Hair follicle dermal papilla cell (primary cell): ENCODE data around the gene FBXO38. TPM values are rescaled to one million over a fixed set of nuclear protein-coding genes. Genes with fewer than 3 reads are reported as not detected.

Experiments used
- small RNA-seq: library from RNA; depleted of rRNA; stranded (forward); fragments of <200 nt; gene quantifications from one replicate; pipeline ENCODE3, GENCODE V24; 2012
- total RNA-seq: library from RNA; depleted of rRNA; stranded (reverse); fragments of >200 nt; gene quantifications from 2 replicates; pipeline ENCODE4 v1.2.3, GENCODE V29; 2012

The FBXO38 gene, protein sequence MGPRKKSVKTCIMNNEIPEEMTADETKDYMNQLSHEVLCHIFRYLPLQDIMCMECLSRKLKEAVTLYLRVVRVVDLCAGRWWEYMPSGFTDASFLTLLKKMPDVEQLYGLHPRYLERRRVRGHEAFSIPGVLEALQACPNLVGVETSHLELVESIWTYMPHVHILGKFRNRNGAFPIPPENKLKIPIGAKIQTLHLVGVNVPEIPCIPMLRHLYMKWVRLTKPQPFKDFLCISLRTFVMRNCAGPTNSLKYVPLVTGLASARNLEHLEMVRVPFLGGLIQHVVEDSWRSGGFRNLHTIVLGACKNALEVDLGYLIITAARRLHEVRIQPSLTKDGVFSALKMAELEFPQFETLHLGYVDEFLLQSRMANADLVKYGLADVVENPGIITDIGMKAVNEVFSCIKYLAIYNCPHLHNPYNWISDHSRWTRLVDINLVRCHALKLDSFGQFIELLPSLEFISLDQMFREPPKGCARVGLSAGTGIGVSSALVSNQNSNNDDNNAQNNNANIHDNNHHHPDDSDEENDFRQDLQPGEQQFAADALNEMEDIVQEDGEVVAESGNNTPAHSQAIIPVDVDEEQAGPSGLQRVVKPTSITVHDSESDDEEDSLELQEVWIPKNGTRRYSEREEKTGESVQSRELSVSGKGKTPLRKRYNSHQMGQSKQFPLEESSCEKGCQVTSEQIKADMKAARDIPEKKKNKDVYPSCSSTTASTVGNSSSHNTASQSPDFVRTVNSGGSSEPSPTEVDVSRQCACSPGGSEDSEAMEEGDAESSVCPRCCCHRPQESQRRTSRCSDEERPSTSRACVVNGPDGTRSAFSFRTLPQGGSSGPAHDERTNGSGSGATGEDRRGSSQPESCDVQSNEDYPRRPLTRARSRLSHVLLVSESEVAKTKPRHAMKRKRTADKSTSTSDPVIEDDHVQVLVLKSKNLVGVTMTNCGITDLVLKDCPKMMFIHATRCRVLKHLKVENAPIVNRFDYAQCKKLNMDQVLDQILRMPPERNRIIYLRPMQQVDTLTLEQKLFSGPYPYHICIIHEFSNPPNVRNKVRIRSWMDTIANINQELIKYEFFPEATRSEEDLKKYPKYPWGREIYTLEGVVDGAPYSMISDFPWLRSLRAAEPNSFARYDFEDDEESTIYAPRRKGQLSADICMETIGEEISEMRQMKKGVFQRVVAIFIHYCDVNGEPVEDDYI
- 63.6 and 76.6 TPM in 2 replicates for total RNA-seq

DNA sequence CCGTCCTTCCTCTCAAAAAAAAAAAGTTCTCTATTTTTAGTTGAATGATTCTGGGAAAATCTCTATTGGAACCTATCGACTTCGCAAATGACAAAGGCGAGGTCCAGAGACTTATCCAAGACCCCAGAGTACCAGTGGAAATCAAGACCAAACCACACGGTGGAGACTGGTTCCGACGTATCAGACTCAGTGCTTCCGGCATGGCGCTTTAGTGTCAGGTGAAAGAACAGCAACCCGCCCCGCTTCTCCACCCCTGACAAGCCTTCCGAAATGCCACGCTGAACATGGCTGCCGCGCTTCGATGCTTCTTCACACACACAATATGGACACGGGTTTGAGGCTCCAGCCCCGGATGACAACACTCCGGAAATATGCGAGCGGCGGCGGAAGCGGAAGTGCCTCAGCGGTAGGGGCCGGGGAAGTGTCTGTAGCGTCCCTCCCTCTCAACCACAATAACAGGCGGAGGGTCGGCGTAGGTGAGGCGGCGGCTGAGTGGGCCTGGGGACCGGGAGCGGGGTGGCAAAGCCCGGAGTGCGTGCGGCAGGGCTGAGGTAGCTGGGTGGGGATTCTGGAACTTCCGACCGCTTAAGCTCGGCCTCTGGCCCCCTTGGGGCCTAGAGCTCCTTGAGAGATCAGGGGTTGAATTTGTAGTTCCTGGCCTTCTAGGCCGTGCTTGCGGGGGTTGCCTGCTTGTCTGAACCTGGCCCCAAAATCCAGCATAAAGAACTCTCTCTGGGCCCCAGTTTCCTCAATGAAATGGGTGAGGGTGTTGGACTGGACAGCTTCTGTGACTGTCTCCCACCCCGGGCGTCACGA lies at the start of gene FBXO38:
TSS of gene FBXO38 (plus strand) at position 395 of the 816 bp plus-strand sequence. CDS start 10,819 bp downstream, outside the sequence.

GRCh38 chr5:148335259-148335658 lies 48.5 kb upstream of the FBXO38 start, which contains the start of gene SPINK9:
Gene SPINK9 (plus strand): TSS chr5:148335559. CDS start chr5:148335614, 55 bp downstream.

Small RNAs within 50 kb of the gene (small RNA-seq; reads per million reads assigned to genes)
- not detected for gene RF00017

Other genes with a start within 250 kb of the FBXO38 start
- gene SPINK14, start 215.4 kb upstream of the FBXO38 start, total RNA-seq: not detected in 2 replicates
- gene SPINK6, start 180.9 kb upstream of the FBXO38 start, total RNA-seq: not detected in 2 replicates
- gene MARCOL, start 145.4 kb upstream of the FBXO38 start, total RNA-seq: not detected in 2 replicates
- gene SPINK13, start 115.2 kb upstream of the FBXO38 start, total RNA-seq: not detected in 2 replicates
- gene SPINK7, start 71.5 kb upstream of the FBXO38 start, total RNA-seq: not detected in 2 replicates
- not detected in 2 replicates for gene SPINK9, start 48.4 kb upstream of the FBXO38 start, total RNA-seq